Measurements from ENCODE around the gene CD5L.

DNA sequence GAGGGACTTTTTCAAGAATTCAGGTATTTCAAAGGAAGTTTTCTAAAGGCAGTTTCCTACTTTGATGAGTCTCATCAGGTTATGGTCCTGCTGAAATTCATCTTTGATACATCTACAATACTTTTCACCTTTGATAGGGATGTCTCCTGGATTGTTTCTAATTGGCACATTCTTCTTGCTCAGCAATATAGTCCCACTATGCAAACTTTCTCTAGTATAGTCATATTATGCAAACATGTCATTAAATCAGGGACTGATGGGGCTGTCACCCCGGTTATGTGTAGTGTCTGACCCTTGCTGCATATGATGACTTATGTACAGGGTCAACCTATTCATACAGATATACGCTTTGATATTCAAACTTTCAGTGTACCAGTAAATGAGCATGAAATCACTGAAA, 21.3 kb downstream of the CD5L start:
- TF ChIP-seq, protein P1, sequence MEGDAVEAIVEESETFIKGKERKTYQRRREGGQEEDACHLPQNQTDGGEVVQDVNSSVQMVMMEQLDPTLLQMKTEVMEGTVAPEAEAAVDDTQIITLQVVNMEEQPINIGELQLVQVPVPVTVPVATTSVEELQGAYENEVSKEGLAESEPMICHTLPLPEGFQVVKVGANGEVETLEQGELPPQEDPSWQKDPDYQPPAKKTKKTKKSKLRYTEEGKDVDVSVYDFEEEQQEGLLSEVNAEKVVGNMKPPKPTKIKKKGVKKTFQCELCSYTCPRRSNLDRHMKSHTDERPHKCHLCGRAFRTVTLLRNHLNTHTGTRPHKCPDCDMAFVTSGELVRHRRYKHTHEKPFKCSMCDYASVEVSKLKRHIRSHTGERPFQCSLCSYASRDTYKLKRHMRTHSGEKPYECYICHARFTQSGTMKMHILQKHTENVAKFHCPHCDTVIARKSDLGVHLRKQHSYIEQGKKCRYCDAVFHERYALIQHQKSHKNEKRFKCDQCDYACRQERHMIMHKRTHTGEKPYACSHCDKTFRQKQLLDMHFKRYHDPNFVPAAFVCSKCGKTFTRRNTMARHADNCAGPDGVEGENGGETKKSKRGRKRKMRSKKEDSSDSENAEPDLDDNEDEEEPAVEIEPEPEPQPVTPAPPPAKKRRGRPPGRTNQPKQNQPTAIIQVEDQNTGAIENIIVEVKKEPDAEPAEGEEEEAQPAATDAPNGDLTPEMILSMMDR (IDR thresholded peaks at IDR 0.05), result no peak
- no peak for TF ChIP-seq POLR2AphosphoS5 (IDR thresholded peaks at IDR 0.05)
- no peak for TF ChIP-seq POLR2A (IDR thresholded peaks at IDR 0.05)

All from gastroesophageal sphincter (tissue), 3 donors.